ENCODE measurements around the gene ALKBH2. TPM values are rescaled to one million over a fixed set of nuclear protein-coding genes. Genes with fewer than 3 reads are reported as not detected.

The ALKBH2 gene
- total RNA-seq, result 8.7 TPM
- polyA plus RNA-seq, result 10 to 100 TPM; 10.6 to 24.9 (median 13.5) TPM

DNA sequence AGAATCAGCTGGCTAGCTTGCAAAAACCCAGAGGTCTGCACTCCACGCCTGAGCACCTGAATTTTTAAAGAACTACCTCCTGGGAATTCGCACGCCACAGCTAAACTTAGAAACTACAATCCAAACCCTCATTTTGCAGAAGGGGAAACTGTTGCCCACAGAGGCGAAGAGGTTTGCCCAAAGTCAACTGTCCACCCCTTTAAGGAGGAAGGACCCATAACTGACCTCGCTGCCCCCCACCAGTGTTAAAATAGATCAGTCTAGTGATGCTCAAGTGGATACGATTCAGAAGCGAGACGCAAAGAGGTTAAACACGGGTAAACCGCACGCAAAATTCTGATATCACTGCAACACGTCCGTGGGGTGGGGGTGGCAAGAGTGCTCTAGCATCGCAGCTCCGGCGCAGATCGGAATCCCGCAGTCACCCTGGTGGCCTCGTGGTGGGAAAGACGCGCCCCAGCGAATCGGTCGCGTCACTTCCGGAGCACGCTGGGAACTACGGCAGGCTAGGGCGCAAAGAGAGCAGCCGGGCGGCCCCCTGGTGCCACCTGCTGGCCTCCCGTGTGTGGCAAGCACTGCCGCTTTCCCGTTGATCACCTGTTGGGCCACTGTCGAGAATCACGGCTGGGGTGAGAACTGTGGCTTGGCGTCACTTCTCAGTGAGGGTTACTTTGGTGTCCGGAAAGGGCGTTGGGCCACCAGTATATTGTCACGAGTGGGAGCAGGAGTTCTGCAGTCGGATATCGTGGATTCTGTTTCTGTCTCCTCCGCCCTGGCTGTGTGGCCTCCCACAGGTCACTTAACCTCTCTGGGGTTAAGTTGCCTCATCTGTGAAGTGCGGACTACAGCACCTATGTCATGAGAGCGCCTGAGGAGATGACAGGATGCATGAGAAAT, at the start of gene ALKBH2:
TSS of gene ALKBH2 (minus strand) at position 451 of the 897 bp plus-strand sequence. CDS start 686 bp downstream, outside the sequence.
- no peaks in the 10 kb centered on the region for H3K27me3 Mint-ChIP-seq
- no peaks in the 10 kb centered on the region for H3K27me3 ChIP-seq (ENCODE audit: control insufficient read depth, insufficient read depth, low read length)
- H3K36me3 ChIP-seq (ENCODE audit: control insufficient read depth, insufficient read depth, low read length), result peaks cover 14% of the 10 kb centered on the region
- peak within 1 kb of the TSS; percentile 75 to 96 (median 93) for H3K27ac Mint-ChIP-seq
- no peaks in the 10 kb centered on the region for H3K9me3 ChIP-seq (ENCODE audit: control insufficient read depth in 2 of 2, low read length in 2 of 2)
- peak within 1 kb of the TSS; percentile 89 to 91 (median 90) for H3K4me3 Mint-ChIP-seq
- peaks cover 27% of the 10 kb centered on the region for H3K4me1 ChIP-seq (ENCODE audit: control insufficient read depth, insufficient read depth, low read length, poor library complexity, severe bottlenecking)
- peak within 1 kb of the TSS; percentile 76 for H3K27ac ChIP-seq (ENCODE audit: insufficient read depth, low read length, poor library complexity, severe bottlenecking)
- ATAC-seq (ENCODE audit: low read depth in 2 of 2) (peak; percentile 70 to 74), DNase-seq (peak; percentile 93 to 94 (median 93))
- peaks cover 5 to 37% (median 21%) of the 10 kb centered on the region in 4 donors for H3K4me1 Mint-ChIP-seq
- peak within 1 kb of the TSS; percentile 88 for H3K4me3 ChIP-seq (ENCODE audit: low read depth, low read length)
- H3K9me3 Mint-ChIP-seq, result no peaks in the 10 kb centered on the region
- peaks cover 4% of the 10 kb centered on the region for H3K36me3 Mint-ChIP-seq

DNA sequence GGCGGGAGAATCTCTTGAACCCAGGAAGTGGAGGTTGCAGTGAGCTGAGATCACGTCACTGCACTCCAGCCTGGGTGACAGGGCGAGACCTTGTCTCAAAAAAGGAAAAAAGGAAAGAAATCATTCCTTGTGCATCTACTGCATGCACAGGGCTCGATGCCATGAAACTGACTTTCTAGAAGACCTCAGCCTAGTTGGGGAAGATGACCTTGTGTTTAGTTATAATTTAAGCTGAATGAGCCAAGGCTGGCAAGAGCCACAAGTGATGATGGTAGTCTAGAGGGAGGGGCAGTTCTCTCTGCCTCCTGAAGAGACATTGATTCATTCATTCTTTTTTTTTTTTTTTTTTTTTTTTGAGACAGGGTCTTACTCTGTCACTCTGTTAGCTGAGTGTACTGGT, 47.3 kb upstream of the ALKBH2 start:
- H3K36me3 ChIP-seq (ENCODE audit: control insufficient read depth, insufficient read depth, low read length), result no peaks in the 10 kb centered on the region
- DNase-seq (no peak), ATAC-seq (ENCODE audit: low read depth in 2 of 2) (no peak)
- H3K9me3 ChIP-seq (ENCODE audit: control insufficient read depth in 2 of 2, low read length in 2 of 2), result peaks cover 0 to 3% of the 10 kb centered on the region in 2 experiments
- peaks cover 4% of the 10 kb centered on the region for H3K27me3 Mint-ChIP-seq
- no peaks in the 10 kb centered on the region for H3K4me1 ChIP-seq (ENCODE audit: control insufficient read depth, insufficient read depth, low read length, poor library complexity, severe bottlenecking)
- no peaks in the 10 kb centered on the region for H3K36me3 Mint-ChIP-seq
- H3K27me3 ChIP-seq (ENCODE audit: control insufficient read depth, insufficient read depth, low read length), result no peaks in the 10 kb centered on the region
- H3K4me3 Mint-ChIP-seq, result no peak overlapping the region
- H3K4me1 Mint-ChIP-seq, result peaks cover 0 to 5% (median 4%) of the 10 kb centered on the region in 4 donors
- no peak overlapping the region for H3K27ac Mint-ChIP-seq
- no peak overlapping the region for H3K27ac ChIP-seq (ENCODE audit: insufficient read depth, low read length, poor library complexity, severe bottlenecking)
- no peak overlapping the region for H3K4me3 ChIP-seq (ENCODE audit: low read depth, low read length)
- peaks cover 0 to 6% (median 0%) of the 10 kb centered on the region in 7 donors for H3K9me3 Mint-ChIP-seq

DNA sequence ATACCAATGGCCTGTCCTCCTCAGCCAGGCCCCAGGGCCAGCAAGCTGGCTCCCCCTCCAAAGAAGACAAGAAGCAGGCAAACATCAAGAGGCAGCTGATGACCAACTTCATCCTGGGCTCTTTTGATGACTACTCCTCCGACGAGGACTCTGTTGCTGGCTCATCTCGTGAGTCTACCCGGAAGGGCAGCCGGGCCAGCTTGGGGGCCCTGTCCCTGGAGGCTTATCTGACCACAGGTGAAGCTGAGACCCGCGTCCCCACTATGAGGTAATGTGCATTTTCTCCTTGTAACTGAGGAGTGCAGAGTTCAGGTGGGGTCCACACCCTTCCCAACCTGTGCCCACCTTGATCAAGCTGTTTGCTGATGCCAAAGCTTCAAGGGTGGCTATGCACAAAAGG, 46.5 kb upstream of the ALKBH2 start:
- no peak for ATAC-seq (ENCODE audit: low read depth in 2 of 2)
- H3K36me3 Mint-ChIP-seq, result no peaks in the 10 kb centered on the region

DNA sequence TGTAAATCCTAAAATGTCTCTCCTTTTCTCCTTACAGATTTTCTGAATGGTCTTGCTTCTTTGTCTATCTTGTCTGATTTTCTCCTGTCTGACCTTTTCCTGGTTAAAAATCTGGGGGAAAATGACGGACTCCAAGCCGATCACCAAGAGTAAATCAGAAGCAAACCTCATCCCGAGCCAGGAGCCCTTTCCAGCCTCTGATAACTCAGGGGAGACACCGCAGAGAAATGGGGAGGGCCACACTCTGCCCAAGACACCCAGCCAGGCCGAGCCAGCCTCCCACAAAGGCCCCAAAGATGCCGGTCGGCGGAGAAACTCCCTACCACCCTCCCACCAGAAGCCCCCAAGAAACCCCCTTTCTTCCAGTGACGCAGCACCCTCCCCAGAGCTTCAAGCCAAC, 46.1 kb upstream of the ALKBH2 start:
- H3K27me3 Mint-ChIP-seq, result peaks cover 4% of the 10 kb centered on the region
- peaks cover 0 to 3% of the 10 kb centered on the region in 2 experiments for H3K9me3 ChIP-seq (ENCODE audit: control insufficient read depth in 2 of 2, low read length in 2 of 2)
- no peak overlapping the region for H3K4me3 ChIP-seq (ENCODE audit: low read depth, low read length)
- H3K27ac Mint-ChIP-seq, result no peak overlapping the region
- H3K36me3 Mint-ChIP-seq, result no peaks in the 10 kb centered on the region
- H3K4me3 Mint-ChIP-seq, result no peak overlapping the region
- peaks cover 0 to 6% (median 0%) of the 10 kb centered on the region in 7 donors for H3K9me3 Mint-ChIP-seq
- no peak for ATAC-seq (ENCODE audit: low read depth in 2 of 2)
- DNase-seq, result no peak
- H3K4me1 Mint-ChIP-seq, result peaks cover 0 to 5% (median 4%) of the 10 kb centered on the region in 4 donors
- no peak overlapping the region for H3K27ac ChIP-seq (ENCODE audit: insufficient read depth, low read length, poor library complexity, severe bottlenecking)
- no peaks in the 10 kb centered on the region for H3K4me1 ChIP-seq (ENCODE audit: control insufficient read depth, insufficient read depth, low read length, poor library complexity, severe bottlenecking)
- no peaks in the 10 kb centered on the region for H3K27me3 ChIP-seq (ENCODE audit: control insufficient read depth, insufficient read depth, low read length)
- no peaks in the 10 kb centered on the region for H3K36me3 ChIP-seq (ENCODE audit: control insufficient read depth, insufficient read depth, low read length)

More for the DNA sequence above, 46.5 kb upstream of the ALKBH2 start:
- Histone ChIP-seq H3K4me3 (ENCODE audit: low read depth, low read length) (no peak overlapping the region), H3K4me1 (ENCODE audit: control insufficient read depth, insufficient read depth, low read length, poor library complexity, severe bottlenecking) (no peaks in the 10 kb centered on the region), H3K27me3 (ENCODE audit: control insufficient read depth, insufficient read depth, low read length) (no peaks in the 10 kb centered on the region), H3K9me3 (ENCODE audit: control insufficient read depth in 2 of 2, low read length in 2 of 2) (peaks cover 0 to 3% of the 10 kb centered on the region in 2 experiments), H3K36me3 (ENCODE audit: control insufficient read depth, insufficient read depth, low read length) (no peaks in the 10 kb centered on the region), H3K27ac (ENCODE audit: insufficient read depth, low read length, poor library complexity, severe bottlenecking) (no peak overlapping the region)
- no peak for DNase-seq
- H3K4me3 Mint-ChIP-seq, result no peak overlapping the region
- peaks cover 0 to 5% (median 4%) of the 10 kb centered on the region in 4 donors for H3K4me1 Mint-ChIP-seq
- peaks cover 0 to 6% (median 0%) of the 10 kb centered on the region in 7 donors for H3K9me3 Mint-ChIP-seq
- H3K27ac Mint-ChIP-seq, result no peak overlapping the region
- H3K27me3 Mint-ChIP-seq, result peaks cover 4% of the 10 kb centered on the region

DNA sequence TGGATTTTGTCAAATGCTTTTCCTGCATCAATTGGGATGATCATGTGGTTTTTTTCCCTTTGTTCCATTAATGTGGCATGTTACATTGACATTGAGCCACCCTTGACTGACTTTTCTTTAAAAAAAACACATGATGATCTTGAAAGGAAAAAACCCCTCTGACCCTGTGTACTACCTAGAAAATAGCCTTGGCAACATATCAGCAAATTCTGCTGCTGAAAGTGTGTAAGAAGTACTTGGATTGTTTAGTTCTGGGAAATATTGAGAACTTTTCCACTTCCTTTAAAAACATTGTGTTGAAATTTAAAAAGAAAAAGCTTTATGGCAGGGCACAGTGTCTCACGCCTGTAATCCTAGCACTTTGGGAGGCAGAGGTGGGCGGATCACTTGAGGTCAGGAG, 43.8 kb upstream of the ALKBH2 start:
- no peak overlapping the region for H3K4me3 ChIP-seq (ENCODE audit: low read depth, low read length)
- Mint-ChIP-seq H3K27ac (no peak overlapping the region), H3K4me1 (no peaks in the 10 kb centered on the region), H3K9me3 (peaks cover 0 to 6% (median 0%) of the 10 kb centered on the region in 7 donors), H3K36me3 (no peaks in the 10 kb centered on the region), H3K27me3 (peaks cover 4% of the 10 kb centered on the region), H3K4me3 (no peak overlapping the region)
- no peaks in the 10 kb centered on the region for H3K4me1 ChIP-seq (ENCODE audit: control insufficient read depth, insufficient read depth, low read length, poor library complexity, severe bottlenecking)
- H3K9me3 ChIP-seq (ENCODE audit: control insufficient read depth in 2 of 2, low read length in 2 of 2), result peaks cover 0 to 3% of the 10 kb centered on the region in 2 experiments
- no peaks in the 10 kb centered on the region for H3K36me3 ChIP-seq (ENCODE audit: control insufficient read depth, insufficient read depth, low read length)
- no peaks in the 10 kb centered on the region for H3K27me3 ChIP-seq (ENCODE audit: control insufficient read depth, insufficient read depth, low read length)
- ATAC-seq (ENCODE audit: low read depth in 2 of 2) (no peak), DNase-seq (no peak)
- H3K27ac ChIP-seq (ENCODE audit: insufficient read depth, low read length, poor library complexity, severe bottlenecking), result no peak overlapping the region

DNA sequence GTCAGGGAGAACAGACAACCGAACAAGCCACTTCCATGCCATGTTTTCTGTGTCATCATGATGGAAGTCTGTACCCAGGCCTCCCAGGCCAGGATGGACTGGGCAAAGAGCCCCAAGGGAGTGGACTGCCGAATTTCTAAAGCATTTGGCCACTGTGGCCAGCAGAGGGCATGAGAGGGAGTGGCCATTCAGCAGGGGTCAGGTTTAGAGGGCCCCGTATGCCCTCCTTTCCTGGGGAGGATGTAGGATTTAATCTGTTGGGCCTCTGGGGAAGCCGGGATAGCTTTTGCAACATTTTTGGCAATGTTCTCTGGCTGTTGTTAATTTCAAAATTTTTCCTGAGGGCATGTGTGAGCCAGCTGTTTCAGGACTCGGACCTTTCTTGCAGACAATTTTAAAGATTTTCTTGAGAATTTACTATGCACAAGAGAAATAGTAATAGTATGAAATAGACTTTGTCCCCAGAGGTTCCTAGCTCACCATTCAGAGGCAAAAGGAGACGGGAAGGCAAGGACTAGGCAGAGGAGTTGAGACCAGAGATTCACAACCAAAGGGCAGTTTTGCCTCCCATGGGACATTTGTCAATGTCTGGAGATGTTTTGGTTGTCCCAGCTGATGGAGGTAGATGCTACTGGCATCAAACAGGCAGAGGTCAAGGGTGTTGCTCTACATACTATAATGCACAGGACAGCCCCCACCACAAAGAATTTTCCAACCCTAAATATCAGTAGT, 41.1 kb upstream of the ALKBH2 start:
- Histone ChIP-seq H3K4me3 (ENCODE audit: low read depth, low read length) (no peak overlapping the region), H3K4me1 (ENCODE audit: control insufficient read depth, insufficient read depth, low read length, poor library complexity, severe bottlenecking) (no peaks in the 10 kb centered on the region), H3K9me3 (ENCODE audit: control insufficient read depth in 2 of 2, low read length in 2 of 2) (peaks cover 0 to 3% of the 10 kb centered on the region in 2 experiments), H3K36me3 (ENCODE audit: control insufficient read depth, insufficient read depth, low read length) (no peaks in the 10 kb centered on the region), H3K27me3 (ENCODE audit: control insufficient read depth, insufficient read depth, low read length) (no peaks in the 10 kb centered on the region), H3K27ac (ENCODE audit: insufficient read depth, low read length, poor library complexity, severe bottlenecking) (no peak overlapping the region)
- DNase-seq (no peak), ATAC-seq (ENCODE audit: low read depth in 2 of 2) (no peak)
- no peak overlapping the region for H3K27ac Mint-ChIP-seq
- no peak overlapping the region for H3K4me3 Mint-ChIP-seq
- peaks cover 3% of the 10 kb centered on the region for H3K36me3 Mint-ChIP-seq
- peaks cover 0 to 6% (median 0%) of the 10 kb centered on the region in 7 donors for H3K9me3 Mint-ChIP-seq
- peaks cover 9% of the 10 kb centered on the region for H3K27me3 Mint-ChIP-seq
- no peaks in the 10 kb centered on the region for H3K4me1 Mint-ChIP-seq

DNA sequence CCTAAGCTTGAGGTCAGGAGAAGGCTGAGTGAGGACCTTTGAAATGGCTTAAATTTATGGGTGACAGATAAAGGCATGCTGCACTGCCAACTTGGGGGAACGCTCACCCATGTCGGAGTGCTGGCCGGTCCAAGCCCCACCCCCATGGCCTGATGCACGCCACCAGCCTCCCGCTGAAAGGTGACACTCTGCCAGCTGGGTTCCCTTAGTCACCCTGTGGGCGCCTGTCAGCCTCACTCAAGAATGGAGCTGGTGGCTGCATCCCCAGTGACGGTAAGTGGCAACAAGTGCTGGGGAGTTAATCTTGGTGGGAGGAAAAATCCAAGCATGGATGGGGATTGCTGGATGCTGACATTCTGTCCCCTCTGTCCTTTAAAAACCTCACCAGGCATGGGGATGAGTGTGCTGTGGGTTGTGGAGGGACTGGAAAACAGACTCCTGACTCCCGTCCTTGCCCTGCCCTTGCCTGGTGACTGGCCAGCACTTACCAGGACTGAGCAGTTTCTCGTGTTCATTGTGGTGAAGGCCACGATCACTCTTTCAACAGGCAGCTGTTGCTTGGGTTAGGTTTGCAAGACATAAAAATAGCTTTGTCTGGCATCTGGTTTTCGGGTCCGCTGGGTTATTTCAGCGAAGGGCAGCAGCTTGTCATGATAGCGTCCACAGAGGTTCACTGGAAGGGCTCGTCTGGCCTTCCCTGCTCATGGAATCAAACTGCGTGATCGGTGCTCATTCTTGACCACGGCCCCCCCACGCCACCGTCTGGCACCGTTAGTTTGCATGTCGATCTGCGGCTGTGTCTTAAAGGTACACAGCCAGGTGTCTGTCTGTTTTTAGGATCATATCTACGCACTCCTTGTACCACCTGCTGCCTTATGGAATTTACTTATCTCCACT, 38.1 kb upstream of the ALKBH2 start:
- Mint-ChIP-seq H3K36me3 (peaks cover 3% of the 10 kb centered on the region), H3K27me3 (peaks cover 5% of the 10 kb centered on the region), H3K4me1 (no peaks in the 10 kb centered on the region), H3K27ac (no peak overlapping the region), H3K9me3 (no peaks in the 10 kb centered on the region), H3K4me3 (no peak overlapping the region)
- H3K36me3 ChIP-seq (ENCODE audit: control insufficient read depth, insufficient read depth, low read length), result no peaks in the 10 kb centered on the region
- no peaks in the 10 kb centered on the region for H3K4me1 ChIP-seq (ENCODE audit: control insufficient read depth, insufficient read depth, low read length, poor library complexity, severe bottlenecking)
- DNase-seq (no peak), ATAC-seq (ENCODE audit: low read depth in 2 of 2) (no peak)
- no peak overlapping the region for H3K27ac ChIP-seq (ENCODE audit: insufficient read depth, low read length, poor library complexity, severe bottlenecking)
- no peaks in the 10 kb centered on the region for H3K27me3 ChIP-seq (ENCODE audit: control insufficient read depth, insufficient read depth, low read length)
- peaks cover 0 to 3% of the 10 kb centered on the region in 2 experiments for H3K9me3 ChIP-seq (ENCODE audit: control insufficient read depth in 2 of 2, low read length in 2 of 2)
- no peak overlapping the region for H3K4me3 ChIP-seq (ENCODE audit: low read depth, low read length)
